GM12878 (cell line): ENCODE results near the gene CHST14. TPM values are rescaled to one million over a fixed set of nuclear protein-coding genes. Genes with fewer than 3 reads are reported as not detected.

Experiments
- ATAC-seq: fragments of 200-7000 bp; cut with Tn5 transposase; 3 replicates; pipeline ENCODE4 v1.9.1; 2020; ENCODE audit warnings: mild to moderate bottlenecking, moderate library complexity
- BruUV-seq: library from RNA; stranded (reverse); fragments of 400-500 nt; replicated peaks from 2 replicates; lab custom pipeline; 2021; lab: Mats Ljungman, UMichigan
- CTCF ChIA-PET: fragments of 300-600 bp; sonication (Branson Sonifier 250); formaldehyde crosslinking; extraction: SDS; loops from one replicate; lab custom pipeline; 2021; ENCODE audit warnings: inconsistent platforms; lab: Yijun Ruan, JAX
- POLR2A ChIA-PET: fragments of 350-600 bp; formaldehyde crosslinking; extraction: SDS; loops from one replicate; lab custom pipeline; 2021; ENCODE audit warnings: inconsistent platforms; lab: Charles Lee
- RAD21 ChIA-PET: fragments of 300-600 bp; sonication (Branson Sonifier 250); formaldehyde crosslinking; loops from one replicate; lab custom pipeline; 2023; ENCODE audit warnings: antibody characterized with exemption; ENCODE audit not compliant: unreplicated experiment; lab: Charles Lee
- SMC1A ChIA-PET: fragments of 300-600 bp; sonication (Branson Sonifier 250); formaldehyde crosslinking; loops from one replicate; lab custom pipeline; 2023; ENCODE audit not compliant: unreplicated experiment, uncharacterized antibody; lab: Charles Lee
- DNase-seq: peaks from one replicate; pipeline ENCODE4 v3.0.0-alpha.2; 2011; ENCODE audit warnings: low read depth, low spot score
- FAIRE-seq: peaks from 3 replicates; lab custom pipeline; 2011; peaks lifted over from hg19 to GRCh38; lab: Jason Lieb, UNC
- H2AFZ ChIP-seq: 2 replicates; pipeline ENCODE4 v1.6.0; 2011; ENCODE audit warnings: low read depth, low read length, control low read depth; ENCODE audit not compliant: control insufficient read depth
- H3K27ac ChIP-seq: 2 replicates; pipeline ENCODE4 v1.5.1; 2011; ENCODE audit warnings: control low read depth; ENCODE audit not compliant: control insufficient read depth, insufficient read depth
- H3K27me3 ChIP-seq, 2 experiments: replicated peaks in 1 of 2; 2 replicates each; pipeline versions ENCODE4 v1.6.0 to v1.6.1; 2011; ENCODE audit warnings: low read length in 1 of 2; ENCODE audit not compliant: control insufficient read depth in 2 of 2, insufficient read depth in 2 of 2
- H3K36me3 ChIP-seq, 2 experiments: 2 replicates each; pipeline ENCODE4 v1.5.1; 2011; ENCODE audit warnings: low read length in 1 of 2; ENCODE audit not compliant: control insufficient read depth in 2 of 2, insufficient read depth in 2 of 2
- H3K4me1 ChIP-seq: 2 replicates; pipeline ENCODE4 v1.6.1; 2011; ENCODE audit warnings: mild to moderate bottlenecking, low read length, moderate library complexity, mixed read lengths; ENCODE audit not compliant: control insufficient read depth, insufficient read depth
- H3K4me2 ChIP-seq: 2 replicates; pipeline ENCODE4 v1.6.0; 2011; ENCODE audit warnings: control low read depth; ENCODE audit not compliant: control insufficient read depth, insufficient read depth
- H3K4me3 ChIP-seq: fragments of 200-600 bp; sonication (generic); 2 replicates; pipeline ENCODE4 v1.5.1; 2016
- H3K79me2 ChIP-seq: 2 replicates; pipeline ENCODE4 v1.6.0; 2011; ENCODE audit warnings: low read length; ENCODE audit not compliant: control insufficient read depth, insufficient read depth
- H3K9ac ChIP-seq: 2 replicates; pipeline ENCODE4 v1.8.0; 2011; ENCODE audit warnings: low read length, control low read depth, mixed read lengths; ENCODE audit not compliant: control insufficient read depth, insufficient read depth
- H3K9me3 ChIP-seq: replicated peaks from 3 replicates; pipeline ENCODE4 v1.5.1; 2011; ENCODE audit warnings: mild to moderate bottlenecking, low read length; ENCODE audit not compliant: control insufficient read depth, insufficient read depth
- H4K20me1 ChIP-seq: 2 replicates; pipeline ENCODE4 v1.6.0; 2011; ENCODE audit not compliant: control insufficient read depth, insufficient read depth
- CHD1 ChIP-seq: IDR thresholded peaks from 2 replicates; pipeline ENCODE4 v1.6.1; 2012; ENCODE audit warnings: low read depth, low read length, improper control_type of control experiment
- CHD4 ChIP-seq: fragments of 200-600 bp; sonication (generic); IDR thresholded peaks from 2 replicates; pipeline ENCODE4 v1.6.1; 2016; ENCODE audit warnings: mild to moderate bottlenecking
- E4F1 ChIP-seq: fragments of 450-650 bp; IDR thresholded peaks from 2 replicates; pipeline ENCODE4 v1.6.1; 2018; ENCODE audit warnings: borderline replicate concordance, mild to moderate bottlenecking; ENCODE audit not compliant: partially characterized antibody
- KLF5 ChIP-seq: fragments of 450-650 bp; IDR thresholded peaks from 2 replicates; pipeline ENCODE4 v1.6.1; 2014; ENCODE audit warnings: mild to moderate bottlenecking; ENCODE audit not compliant: partially characterized antibody
- LARP7 ChIP-seq: fragments of 450-650 bp; IDR thresholded peaks from 2 replicates; pipeline ENCODE4 v1.6.1; 2017; ENCODE audit warnings: mild to moderate bottlenecking
- MEF2A ChIP-seq: IDR thresholded peaks from 2 replicates; pipeline ENCODE4 v1.6.1; 2011; ENCODE audit warnings: low read depth, mild to moderate bottlenecking, low read length, moderate library complexity; ENCODE audit not compliant: insufficient read depth
- MTA2 ChIP-seq: fragments of 450-650 bp; IDR thresholded peaks from 2 replicates; pipeline ENCODE4 v1.6.1; 2016; ENCODE audit warnings: low read depth, mild to moderate bottlenecking, moderate library complexity
- NR2F1 ChIP-seq: fragments of 450-650 bp; conservative IDR thresholded peaks from 2 replicates; pipeline ENCODE4 v1.6.1; 2017; ENCODE audit warnings: mild to moderate bottlenecking
- NRF1 ChIP-seq: conservative IDR thresholded peaks from 2 replicates; pipeline ENCODE4 v1.6.1; 2011; ENCODE audit warnings: mild to moderate bottlenecking, low read depth, low read length, improper control_type of control experiment
- PML ChIP-seq: IDR thresholded peaks from 2 replicates; pipeline ENCODE4 v1.6.1; 2012; ENCODE audit warnings: low read length, inconsistent platforms
- RAD21 ChIP-seq: IDR thresholded peaks from 2 replicates; pipeline ENCODE4 v1.6.1; 2011; ENCODE audit warnings: mild to moderate bottlenecking, low read depth, low read length, moderate library complexity; ENCODE audit not compliant: insufficient read depth
- RELB ChIP-seq: fragments of 450-650 bp; IDR thresholded peaks from 2 replicates; pipeline ENCODE4 v1.6.1; 2017; ENCODE audit warnings: low read depth, mild to moderate bottlenecking, moderate library complexity
- SMC3 ChIP-seq: IDR thresholded peaks from 2 replicates; pipeline ENCODE4 v1.6.1; 2011; ENCODE audit warnings: low read length, improper control_type of control experiment, borderline replicate concordance
- STAT1 ChIP-seq: fragments of 450-650 bp; conservative IDR thresholded peaks from 2 replicates; pipeline ENCODE4 v1.6.1; 2014; ENCODE audit warnings: antibody characterized with exemption, mild to moderate bottlenecking
- TCF3 ChIP-seq: IDR thresholded peaks from 2 replicates; pipeline ENCODE4 v1.6.1; 2012; ENCODE audit warnings: low read depth, mild to moderate bottlenecking, low read length, borderline replicate concordance; ENCODE audit not compliant: insufficient read depth
- USF2 ChIP-seq: IDR thresholded peaks from 2 replicates; pipeline ENCODE4 v1.6.1; 2011; ENCODE audit warnings: low read depth, low read length, improper control_type of control experiment, borderline replicate concordance
- WRNIP1 ChIP-seq: IDR thresholded peaks from 2 replicates; pipeline ENCODE4 v1.6.1; 2011; ENCODE audit warnings: low read depth, low read length, improper control_type of control experiment, borderline replicate concordance
- ZNF217 ChIP-seq: fragments of 450-650 bp; IDR thresholded peaks from 2 replicates; pipeline ENCODE4 v1.6.1; 2017; ENCODE audit warnings: antibody characterized with exemption, mild to moderate bottlenecking
- ZZZ3 ChIP-seq: IDR thresholded peaks from 2 replicates; pipeline ENCODE4 v1.6.1; 2011; ENCODE audit warnings: low read depth; ENCODE audit not compliant: control insufficient read depth, insufficient read length
- WGBS: methylation state at CpG from one replicate; pipeline ENCODE4 v1.1.6; 2016; ENCODE audit warnings: low lambda C conversion rate; ENCODE audit not compliant: insufficient replicate concordance, insufficient coverage; ENCODE audit errors: missing lambda C conversion rate; 5-methylcytosine and 5-hydroxymethylcytosine counted together
- in situ Hi-C: fragments of 300-500 bp; cut with MboI; formaldehyde crosslinking; loops from 9 replicates; pipeline ENCODE4 v1.14.3; 2018; ENCODE audit warnings: mixed read lengths
- intact Hi-C: fragments of 100-400 bp; cut with micrococcal nuclease; formaldehyde crosslinking; loops from one replicate; pipeline ENCODE4 v1.14.2; 2022; ENCODE audit not compliant: unreplicated experiment
- polyA plus RNA-seq, 11 experiments: library from polyadenylated mRNA; depleted of rRNA in 4 of 11; unstranded in 6 of 11; stranded (reverse) in 5 of 11; fragments of >200 nt; fragmentation: Nextera tagmentation in 4 of 11; fragmentation: Illumina TruSeq in 1 of 11; extraction: Ambion mirVana in 4 of 11; extraction: Trizol in 1 of 11; gene quantifications; 1 replicate in 1 of 11; 2 replicates in 10 of 11; pipeline versions ENCODE4 v1.2.1 to v1.2.3, GENCODE V29; 2011 to 2016; ENCODE audit warnings: inconsistent platforms in 2 of 11, missing spikeins in 2 of 11, low read depth in 1 of 11
- total RNA-seq, 4 experiments: library from RNA; depleted of rRNA in 3 of 4; stranded (reverse); fragments of >200 nt in 3 of 4; fragmentation: Illumina TruSeq in 1 of 4; extraction: Trizol in 1 of 4; gene quantifications; 2 replicates each; pipeline versions ENCODE4 v1.2.1 to v1.2.3, GENCODE V29; 2013 to 2021

Gene CHST14
- total and polyA plus RNA-seq, 10 of the 15 experiments (the other 5 are each of a cell fraction or from before 2014, with no cell fraction given): 1.3 to 12.8 (median 6.2) TPM

- TF ChIP-seq STAT1 (no peak), WRNIP1 (no peak), PML (no peak), CHD1 (no peak), ZZZ3 (no peak), RELB (no peak), NR2F1 (no peak)
Measured at GRCh38 chr15:40450047-40450446, 20.7 kb upstream of the CHST14 start (continued).

- BruUV-seq: no TSS peak
- peak; percentile 15 for ATAC-seq
- no peak overlapping the region for H3K4me3 ChIP-seq
- peaks cover 43% of the 10 kb centered on the region for H3K79me2 ChIP-seq
- in situ Hi-C loops (no loop called here), intact Hi-C loops (no loop called here)
- SMC1A ChIA-PET: interaction anchor here (1.5 kb wide), 1 partner anchor 9 kb away, joined by 5 read pairs; no protein-coding TSS in a partner anchor
- H4K20me1 ChIP-seq: no peaks in the 10 kb centered on the region; the same call in 1 of the 2 replicates
- no peaks in the 10 kb centered on the region for H3K9me3 ChIP-seq
- H2AFZ ChIP-seq: no peak overlapping the region
- CTCF ChIA-PET: interaction anchor here (1.6 to 2.9 kb wide), 3 partner anchors 9 to 55 kb away, joined by 4 to 12 read pairs (median 5); no protein-coding TSS in a partner anchor
- H3K9ac ChIP-seq: no peak overlapping the region
- no peak for FAIRE-seq
- peak overlapping the region; percentile 8 for H3K27ac ChIP-seq
- WGBS: 42% methylated on average over 3 of the region's 3 CpGs
- H3K4me1 ChIP-seq: peaks cover 39% of the 10 kb centered on the region
- RAD21 ChIA-PET: interaction anchor here (0.9 to 2.2 kb wide), 2 partner anchors 9 to 114 kb away, joined by 4 to 9 read pairs; no protein-coding TSS in a partner anchor
- no peak for DNase-seq
- peak overlapping the region; percentile 31; the same call in 1 of the 2 replicates for H3K4me2 ChIP-seq
- H3K36me3 ChIP-seq: no peaks in the 10 kb centered on the region; a peak in 1 of 4 replicates
- H3K27me3 ChIP-seq: no peaks in the 10 kb centered on the region
- POLR2A ChIA-PET: interaction anchor here (0.8 to 4.0 kb wide), 2 partner anchors 10 to 135 kb away, joined by 5 to 26 read pairs; partner anchors contain the start of gene BAHD1
- TF ChIP-seq LARP7 (no peak), SMC3 (no peak), USF2 (no peak), KLF5 (no peak), RAD21 (no peak), MTA2 (no peak), MEF2A (no peak), TCF3 (no peak), E4F1 (no peak), ZZZ3 (no peak), NRF1 (no peak), CHD4 (no peak), ZNF217 (no peak)
Measured at GRCh38 chr15:40451527-40452158, 19.1 kb upstream of the CHST14 start.
